ENCODE measurements around the gene BRD4. TPM values are rescaled to one million over a fixed set of nuclear protein-coding genes. Genes with fewer than 3 reads are reported as not detected.

The BRD4 gene
- polyA plus RNA-seq, 3 donors, result 3.7 to 19.2 (median 4.2) TPM

- peaks cover 0 to 6% of the 10 kb centered on the region in 2 donors for H3K36me3 ChIP-seq (replicated peaks in 1 of 2; ENCODE audit: control insufficient read depth in 1 of 2, insufficient read depth in 2 of 2, low read length in 2 of 2)
- peaks cover 100% of the 10 kb centered on the region for H4K20me1 ChIP-seq (ENCODE audit: insufficient read depth, low read length)
- Mint-ChIP-seq H3K4me1 (peaks cover 71% of the 10 kb centered on the region), H3K27ac (peak overlapping the region in 5 of 7 donors; percentile 8 to 74 (median 53)), H3K36me3 (peaks cover 0 to 5% of the 10 kb centered on the region in 2 donors), H3K4me3 (no peak overlapping the region), H3K9me3 (peaks cover 0 to 3% (median 0%) of the 10 kb centered on the region in 7 donors), H3K27me3 (ENCODE audit: low read depth in 3 of 3) (peaks cover 0 to 2% (median 0%) of the 10 kb centered on the region in 3 donors)
- peaks cover 100% of the 10 kb centered on the region for H3K79me2 ChIP-seq (ENCODE audit: insufficient read depth, low read length)
- no peaks in the 10 kb centered on the region for H3K9me3 ChIP-seq (replicated peaks in 1 of 2; ENCODE audit: control insufficient read depth in 1 of 2, insufficient read depth in 1 of 2, low read length in 2 of 2)
- H3K27ac ChIP-seq (ENCODE audit: low read depth in 1 of 2, low read length in 2 of 2), result peak overlapping the region in 1 of 2 donors; percentile 61
- 88% methylated on average over 1 of the region's 7 CpGs for WGBS (ENCODE audit: insufficient coverage)
- intact Hi-C loops (cut with micrococcal nuclease), result no loop called here
- peaks cover 36% of the 10 kb centered on the region in 2 donors for H3K4me1 ChIP-seq (ENCODE audit: control insufficient read depth in 1 of 2, insufficient read depth in 2 of 2, low read length in 2 of 2)
- DNase-seq, result no peak
- no peak for TF ChIP-seq CTCF (IDR thresholded peaks at IDR 0.05)
- no peak overlapping the region for H3K4me2 ChIP-seq (replicated peaks; ENCODE audit: extremely low read depth, low read length, poor library complexity, severe bottlenecking)
- no peak overlapping the region for H2AFZ ChIP-seq (ENCODE audit: insufficient read depth, low read depth, low read length, poor library complexity, severe bottlenecking)
- H3K4me3 ChIP-seq (replicated peaks in 1 of 3; ENCODE audit: low read depth in 2 of 3, low read length in 3 of 3), result no peak overlapping the region
- no peak overlapping the region for H3K9ac ChIP-seq (ENCODE audit: insufficient read depth, low read length, poor library complexity, severe bottlenecking)
- no peaks in the 10 kb centered on the region for H3K27me3 ChIP-seq (ENCODE audit: control insufficient read depth in 2 of 2, insufficient read depth in 2 of 2, low read length in 2 of 2)
Measured at GRCh38 chr19:15313649-15314279, 18.6 kb downstream of the BRD4 start.

- Histone ChIP-seq H3K9ac (ENCODE audit: insufficient read depth, low read length, poor library complexity, severe bottlenecking) (no peak overlapping the region), H2AFZ (ENCODE audit: insufficient read depth, low read depth, low read length, poor library complexity, severe bottlenecking) (no peak overlapping the region), H3K4me2 (replicated peaks; ENCODE audit: extremely low read depth, low read length, poor library complexity, severe bottlenecking) (no peak overlapping the region), H4K20me1 (ENCODE audit: insufficient read depth, low read length) (peaks cover 100% of the 10 kb centered on the region), H3K4me3 (replicated peaks in 1 of 3; ENCODE audit: low read depth in 2 of 3, low read length in 3 of 3) (no peak overlapping the region), H3K9me3 (replicated peaks in 1 of 2; ENCODE audit: control insufficient read depth in 1 of 2, insufficient read depth in 1 of 2, low read length in 2 of 2) (no peaks in the 10 kb centered on the region), H3K79me2 (ENCODE audit: insufficient read depth, low read length) (peaks cover 100% of the 10 kb centered on the region), H3K36me3 (replicated peaks in 1 of 2; ENCODE audit: control insufficient read depth in 1 of 2, insufficient read depth in 2 of 2, low read length in 2 of 2) (no peaks in the 10 kb centered on the region), H3K27me3 (ENCODE audit: control insufficient read depth in 2 of 2, insufficient read depth in 2 of 2, low read length in 2 of 2) (no peaks in the 10 kb centered on the region), H3K4me1 (ENCODE audit: control insufficient read depth in 1 of 2, insufficient read depth in 2 of 2, low read length in 2 of 2) (peaks cover 6 to 8% of the 10 kb centered on the region in 2 donors), H3K27ac (ENCODE audit: low read depth in 1 of 2, low read length in 2 of 2) (peak overlapping the region in 1 of 2 donors; percentile 6)
- WGBS (ENCODE audit: insufficient coverage), result no CpG with 5 or more reads among the region's 2 CpGs
- intact Hi-C loops (cut with micrococcal nuclease), result no loop called here
- TF ChIP-seq CTCF (IDR thresholded peaks at IDR 0.05), result no peak
- H3K9me3 Mint-ChIP-seq, result no peaks in the 10 kb centered on the region
- H3K27ac Mint-ChIP-seq, result peak overlapping the region in 1 of 7 donors; percentile 83
- H3K27me3 Mint-ChIP-seq (ENCODE audit: low read depth in 3 of 3), result no peaks in the 10 kb centered on the region
- no peak for DNase-seq
- no peak overlapping the region for H3K4me3 Mint-ChIP-seq
- no peaks in the 10 kb centered on the region for H3K36me3 Mint-ChIP-seq
- peaks cover 59% of the 10 kb centered on the region for H3K4me1 Mint-ChIP-seq
Measured at GRCh38 chr19:15307169-15307568, 25.2 kb downstream of the BRD4 start.
